GM12891 (cell line): Measurements from ENCODE around the gene SRSF4.

ENCODE experiments used
- POLR2A ChIP-seq: IDR thresholded peaks from 2 replicates; pipeline ENCODE4 v1.6.1; 2011; ENCODE audit warnings: low read depth, low read length, control low read depth
- POLR2AphosphoS5 ChIP-seq: IDR thresholded peaks from 2 replicates; pipeline ENCODE4 v1.6.1; 2011; ENCODE audit warnings: low read depth, low read length, control low read depth
- POU2F2 ChIP-seq: IDR thresholded peaks from 2 replicates; pipeline ENCODE4 v1.6.1; 2011; ENCODE audit warnings: low read depth, mild to moderate bottlenecking, control low read depth, low read length, moderate library complexity
- SPI1 ChIP-seq: IDR thresholded peaks from 2 replicates; pipeline ENCODE4 v1.6.1; 2011; ENCODE audit warnings: low read depth, low read length, control low read depth
- TAF1 ChIP-seq: IDR thresholded peaks from 2 replicates; pipeline ENCODE4 v1.6.1; 2011; ENCODE audit warnings: low read depth, low read length, control low read depth

- TF ChIP-seq TAF1 (no peak), POLR2A (no peak), POLR2AphosphoS5 (no peak), SPI1 (no peak), POU2F2 (no peak)
These were observed 45.2 kb downstream of the SRSF4 start for GRCh38 chr1:29136391-29136915.
